GM23248 (cell line): ENCODE data around the gene ART5. TPM values are rescaled to one million over a fixed set of nuclear protein-coding genes. Genes with fewer than 3 reads are reported as not detected.

Source experiments
- DNase-seq: peaks from one replicate; pipeline ENCODE4 v3.0.0-alpha.2; 2015
- H2AFZ ChIP-seq: fragments of 200-600 bp; sonication (generic); 2 replicates; pipeline ENCODE4 v1.6.1; 2016; ENCODE audit warnings: antibody characterized with exemption
- H3F3A ChIP-seq: fragments of 200-600 bp; sonication (generic); 2 replicates; pipeline ENCODE4 v1.6.1; 2016; ENCODE audit warnings: mild to moderate bottlenecking, antibody characterized with exemption, mixed run types; ENCODE audit not compliant: insufficient read depth
- H3K27ac ChIP-seq: fragments of 200-600 bp; sonication (generic); 2 replicates; pipeline ENCODE4 v1.5.1; 2016; ENCODE audit warnings: mild to moderate bottlenecking
- H3K27me3 ChIP-seq: fragments of 200-600 bp; sonication (generic); replicated peaks from 2 replicates; pipeline ENCODE4 v1.6.1; 2016; ENCODE audit warnings: mild to moderate bottlenecking; ENCODE audit not compliant: insufficient read depth
- H3K36me3 ChIP-seq: fragments of 200-600 bp; sonication (generic); 2 replicates; pipeline ENCODE4 v1.6.1; 2016; ENCODE audit warnings: low read depth, mild to moderate bottlenecking
- H3K4me1 ChIP-seq: fragments of 200-600 bp; sonication (generic); 2 replicates; pipeline ENCODE4 v1.6.1; 2016; ENCODE audit warnings: mild to moderate bottlenecking; ENCODE audit not compliant: insufficient read depth
- H3K4me2 ChIP-seq: fragments of 200-600 bp; sonication (generic); one replicate; pipeline ENCODE4 v1.6.1; 2016; ENCODE audit warnings: mild to moderate bottlenecking; ENCODE audit not compliant: unreplicated experiment
- H3K4me3 ChIP-seq: fragments of 200-600 bp; sonication (generic); 2 replicates; pipeline ENCODE4 v1.5.1; 2016; ENCODE audit warnings: mild to moderate bottlenecking
- H3K79me2 ChIP-seq: fragments of 200-600 bp; sonication (generic); 2 replicates; pipeline ENCODE4 v1.6.1; 2016; ENCODE audit warnings: mild to moderate bottlenecking; ENCODE audit not compliant: insufficient read depth
- H3K9ac ChIP-seq: fragments of 200-600 bp; sonication (generic); 2 replicates; pipeline ENCODE4 v1.6.1; 2016; ENCODE audit warnings: mild to moderate bottlenecking
- H3K9me2 ChIP-seq: fragments of 200-600 bp; sonication (generic); 2 replicates; pipeline ENCODE4 v1.6.1; 2016; ENCODE audit warnings: mixed run types, mild to moderate bottlenecking, moderate library complexity; ENCODE audit not compliant: insufficient read depth
- H3K9me3 ChIP-seq: fragments of 200-600 bp; sonication (generic); one replicate; pipeline ENCODE4 v1.6.1; 2017; ENCODE audit warnings: low read depth
- H4K20me1 ChIP-seq: fragments of 200-600 bp; sonication (generic); 2 replicates; pipeline ENCODE4 v1.6.0; 2016; ENCODE audit not compliant: insufficient read depth
- EZH2 ChIP-seq: fragments of 200-600 bp; sonication (generic); IDR thresholded peaks from 2 replicates; pipeline ENCODE4 v1.6.1; 2018; ENCODE audit warnings: antibody characterized with exemption, mild to moderate bottlenecking; ENCODE audit not compliant: insufficient read depth, poor library complexity, severe bottlenecking
- EZH2phosphoT487 ChIP-seq: fragments of 200-600 bp; sonication (generic); IDR thresholded peaks from 2 replicates; pipeline ENCODE4 v1.6.1; 2018; ENCODE audit warnings: antibody characterized with exemption, moderate library complexity, mild to moderate bottlenecking, low read depth; ENCODE audit not compliant: insufficient read depth
- WGBS, 2 experiments: methylation state at CpG; one replicate each; pipeline ENCODE4 v1.1.6; 2015 to 2017; ENCODE audit warnings: low lambda C conversion rate in 2 of 2, low coverage in 1 of 2; ENCODE audit errors: missing lambda C conversion rate in 2 of 2; 5-methylcytosine and 5-hydroxymethylcytosine counted together
- in situ Hi-C: fragments of 300-500 bp; cut with MboI; formaldehyde crosslinking; loops from 2 replicates; pipeline ENCODE4 v1.15.0; 2020
- polyA plus RNA-seq: library from polyadenylated mRNA; unstranded; fragments of >200 nt; fragmentation: Nextera tagmentation; extraction: Ambion mirVana; gene quantifications from 2 replicates; pipeline ENCODE4 v1.2.1, GENCODE V29; 2016
- total RNA-seq: library from RNA; depleted of rRNA; stranded (reverse); fragments of >200 nt; shearing (Covaris generic); gene quantifications from 2 replicates; pipeline ENCODE4 v1.2.3, GENCODE V29; 2014

ART5 gene
- total and polyA plus RNA-seq, 2 experiments from 2014 or later = 0.23 TPM; not detected in 1

- Histone ChIP-seq H3K9me2 (no peaks in the 10 kb centered on the region), H3F3A (no peaks in the 10 kb centered on the region), H2AFZ (no peak overlapping the region), H4K20me1 (no peaks in the 10 kb centered on the region), H3K9me3 (no peaks in the 10 kb centered on the region), H3K27ac (no peak overlapping the region), H3K4me1 (no peaks in the 10 kb centered on the region), H3K36me3 (no peaks in the 10 kb centered on the region), H3K4me2 (no peak overlapping the region), H3K9ac (no peak overlapping the region), H3K27me3 (no peaks in the 10 kb centered on the region), H3K79me2 (no peaks in the 10 kb centered on the region), H3K4me3 (no peak overlapping the region)
- no peak for DNase-seq
- TF ChIP-seq EZH2phosphoT487 = no peak
- TF ChIP-seq EZH2 = no peak
- in situ Hi-C loops = no loop called here
- 96% methylated on average over 73 to 89 of the region's 89 CpGs for WGBS, 2 experiments
These were observed 25.6 kb upstream of the ART5 start for GRCh38 chr11:3667149-3668035.

- Histone ChIP-seq H4K20me1 (no peaks in the 10 kb centered on the region), H3F3A (no peaks in the 10 kb centered on the region), H3K27ac (no peak overlapping the region), H3K9me3 (no peaks in the 10 kb centered on the region), H3K4me1 (no peaks in the 10 kb centered on the region), H3K79me2 (no peaks in the 10 kb centered on the region), H3K9me2 (no peaks in the 10 kb centered on the region), H2AFZ (no peak overlapping the region), H3K4me3 (no peak overlapping the region), H3K4me2 (no peak overlapping the region), H3K27me3 (no peaks in the 10 kb centered on the region), H3K36me3 (no peaks in the 10 kb centered on the region), H3K9ac (no peak overlapping the region)
- DNase-seq = no peak
- WGBS, 2 experiments = 95 to 96% methylated on average over 14 to 17 of the region's 17 CpGs
- in situ Hi-C loops = no loop called here
- TF ChIP-seq EZH2phosphoT487 (no peak), EZH2 (no peak)
These were observed 24.3 kb upstream of the ART5 start for GRCh38 chr11:3666023-3666530.

GRCh38 chr11:3665336-3666022 is 23.7 kb upstream of the ART5 start:
- no peak for DNase-seq
- TF ChIP-seq EZH2 = no peak
- no peak for TF ChIP-seq EZH2phosphoT487
- no peak overlapping the region for H3K4me3 ChIP-seq
- H2AFZ ChIP-seq = no peak overlapping the region
- H3K9ac ChIP-seq = no peak overlapping the region
- H3K9me2 ChIP-seq = no peaks in the 10 kb centered on the region
- H3K79me2 ChIP-seq = no peaks in the 10 kb centered on the region
- 73 to 84% methylated on average over 6 of the region's 6 CpGs for WGBS, 2 experiments
- no peaks in the 10 kb centered on the region for H3F3A ChIP-seq
- H4K20me1 ChIP-seq = no peaks in the 10 kb centered on the region
- H3K9me3 ChIP-seq = no peaks in the 10 kb centered on the region
- no peaks in the 10 kb centered on the region for H3K27me3 ChIP-seq
- H3K4me1 ChIP-seq = no peaks in the 10 kb centered on the region
- no peaks in the 10 kb centered on the region for H3K36me3 ChIP-seq
- H3K4me2 ChIP-seq = no peak overlapping the region
- H3K27ac ChIP-seq = no peak overlapping the region
- in situ Hi-C loops = no loop called here

- no peaks in the 10 kb centered on the region for H3K36me3 ChIP-seq
These were observed 22.3 kb upstream of the ART5 start for GRCh38 chr11:3664032-3664630.

More at GRCh38 chr11:3664032-3664630, 22.3 kb upstream of the ART5 start:
- Histone ChIP-seq H3F3A (no peaks in the 10 kb centered on the region), H3K9me3 (no peaks in the 10 kb centered on the region), H3K4me3 (no peak overlapping the region), H3K79me2 (no peaks in the 10 kb centered on the region), H3K9me2 (no peaks in the 10 kb centered on the region), H2AFZ (no peak overlapping the region), H3K9ac (no peak overlapping the region), H3K27me3 (no peaks in the 10 kb centered on the region), H3K4me1 (no peaks in the 10 kb centered on the region), H3K27ac (no peak overlapping the region), H4K20me1 (no peaks in the 10 kb centered on the region), H3K4me2 (no peak overlapping the region)
- 65 to 67% methylated on average over 10 of the region's 10 CpGs for WGBS, 2 experiments
- DNase-seq = no peak
- in situ Hi-C loops = no loop called here
- TF ChIP-seq EZH2phosphoT487 (no peak), EZH2 (no peak)
